Cardiac muscle cell (in vitro differentiated cells and primary cell): Measurements from ENCODE around the gene CBARP. TPM values are rescaled to one million over a fixed set of nuclear protein-coding genes. Genes with fewer than 3 reads are reported as not detected.
"Not testable (repeated sequence)": the region's sequence is repeated elsewhere in the genome, so short reads cannot be mapped to it uniquely, and the experiment has no call there.

ENCODE experiments used
- DNase-seq, 2 donors: peaks; one replicate each; pipeline versions ENCODE4 v3.0.0 to v3.0.0-alpha.2; 2010 to 2017; ENCODE audit warnings: low read depth in 1 of 2, low spot score in 1 of 2
- H3K27ac ChIP-seq: fragments of 200-600 bp; sonication (generic); 2 replicates; pipeline ENCODE4 v1.5.1; 2016
- H3K27me3 ChIP-seq: fragments of 200-600 bp; sonication (generic); 2 replicates; pipeline ENCODE4 v1.6.0; 2016; ENCODE audit warnings: control low read depth
- H3K36me3 ChIP-seq: fragments of 200-600 bp; sonication (generic); 2 replicates; pipeline ENCODE4 v1.5.1; 2016; ENCODE audit warnings: control low read depth
- H3K4me1 ChIP-seq: fragments of 200-600 bp; sonication (generic); 2 replicates; pipeline ENCODE4 v1.8.1; 2017; ENCODE audit warnings: low read depth, mild to moderate bottlenecking, mixed run types
- H3K4me3 ChIP-seq: fragments of 200-600 bp; sonication (generic); 2 replicates; pipeline ENCODE4 v1.5.1; 2016; ENCODE audit warnings: mild to moderate bottlenecking
- H3K9me3 ChIP-seq: fragments of 200-600 bp; sonication (generic); 2 replicates; pipeline ENCODE4 v1.5.1; 2017; ENCODE audit warnings: low read depth, mild to moderate bottlenecking, control low read depth
- CTCF ChIP-seq: IDR thresholded peaks from 2 replicates; pipeline ENCODE4 v1.5.1; 2012; ENCODE audit warnings: low read depth, mild to moderate bottlenecking, low read length
- polyA plus RNA-seq: library from polyadenylated mRNA; unstranded; fragments of >200 nt; fragmentation: Nextera tagmentation; extraction: Ambion mirVana; gene quantifications from 2 replicates; pipeline ENCODE4 v1.2.1, GENCODE V29; 2016
- total RNA-seq: library from RNA; depleted of rRNA; stranded (reverse); fragments of >200 nt; gene quantifications from 2 replicates; pipeline ENCODE4 v1.2.3, GENCODE V29; 2016

CBARP gene
- total and polyA plus RNA-seq, 2 experiments from 2014 or later: 22.1 to 29.1 TPM

- peak; percentile 98 to 99 for DNase-seq
- H3K9me3 ChIP-seq: no peaks in the 10 kb centered on the region
- no peak for TF ChIP-seq CTCF
- peak within 1 kb of the TSS; percentile 87 for H3K27ac ChIP-seq
- no peaks in the 10 kb centered on the region for H3K27me3 ChIP-seq
- H3K4me3 ChIP-seq: peak within 1 kb of the TSS; percentile 88
- peaks cover 17% of the 10 kb centered on the region for H3K4me1 ChIP-seq
- H3K36me3 ChIP-seq: no peaks in the 10 kb centered on the region
Observed at GRCh38 chr19:1205114-1206099, 32.4 kb downstream of the CBARP start, which contains the start of gene STK11. STK11 (plus strand) TSS chr19:1205778; CDS start chr19:1206914, 1,136 bp downstream.

- H3K9me3 ChIP-seq, H3K27me3 ChIP-seq, H3K36me3 ChIP-seq, H3K4me3 ChIP-seq, DNase-seq, H3K4me1 ChIP-seq, H3K27ac ChIP-seq: not testable (repeated sequence)
Observed at GRCh38 chr19:1200614-1201013, 37.2 kb downstream of the CBARP start.

- no peaks in the 10 kb centered on the region for H3K36me3 ChIP-seq
- no peaks in the 10 kb centered on the region for H3K4me1 ChIP-seq
- no peak for DNase-seq
- no peaks in the 10 kb centered on the region for H3K9me3 ChIP-seq
- no peak for TF ChIP-seq CTCF
- H3K4me3 ChIP-seq: no peak overlapping the region
- H3K27ac ChIP-seq: no peak overlapping the region
- H3K27me3 ChIP-seq: no peaks in the 10 kb centered on the region
Observed at GRCh38 chr19:1199531-1199930, 38.3 kb downstream of the CBARP start.

GRCh38 chr19:1189419-1189818 lies 48.4 kb downstream of the CBARP start:
- H3K4me1 ChIP-seq: no peaks in the 10 kb centered on the region
- H3K27ac ChIP-seq: peak overlapping the region; percentile 71
- no peak overlapping the region for H3K4me3 ChIP-seq
- no peaks in the 10 kb centered on the region for H3K36me3 ChIP-seq
- no peak for TF ChIP-seq CTCF
- no peaks in the 10 kb centered on the region for H3K27me3 ChIP-seq
- no peak for DNase-seq
- no peaks in the 10 kb centered on the region for H3K9me3 ChIP-seq

GRCh38 chr19:1183543-1184172 lies 54.1 kb downstream of the CBARP start:
- H3K27ac ChIP-seq: no peak overlapping the region
- no peak for DNase-seq
- H3K27me3 ChIP-seq: no peaks in the 10 kb centered on the region
- no peaks in the 10 kb centered on the region for H3K4me1 ChIP-seq
- H3K4me3 ChIP-seq: no peak overlapping the region
- H3K9me3 ChIP-seq: no peaks in the 10 kb centered on the region
- no peak for TF ChIP-seq CTCF
- H3K36me3 ChIP-seq: no peaks in the 10 kb centered on the region

GRCh38 chr19:1182727-1183126 lies 55.1 kb downstream of the CBARP start:
- Histone ChIP-seq H3K36me3 (no peaks in the 10 kb centered on the region), H3K9me3 (no peaks in the 10 kb centered on the region), H3K4me1 (no peaks in the 10 kb centered on the region), H3K4me3 (no peak overlapping the region), H3K27me3 (no peaks in the 10 kb centered on the region), H3K27ac (no peak overlapping the region)
- TF ChIP-seq CTCF: no peak
- DNase-seq: no peak
